Stimulated activated effector memory CD8-positive, alpha-beta T cell treated with anti-CD3 and anti-CD28 coated beads, Interleukin-12 subunit alpha, Interleukin-12 subunit beta, amount 100 ng/mL, for 72 hours (primary cell): ENCODE data around the gene CGB3.
A peak's percentile ranks its signal among the peaks of the same experiment; 100 is the strongest.
"Not testable (repeated sequence)": the region's sequence is repeated elsewhere in the genome, so short reads cannot be mapped to it uniquely, and the experiment has no call there.

Experiments used
- ATAC-seq: fragments of 150-1000 bp; cut with Tn5 transposase; 2 replicates; pipeline ENCODE4 v1.10.0; 2021
- DNase-seq, 2 donors: peaks; one replicate each; pipeline ENCODE4 v3.0.0; 2021 to 2022; ENCODE audit warnings: low spot score in 2 of 2
- H3K27ac Mint-ChIP-seq: one replicate; pipeline ENCODE4 v1.8.0; 2022; ENCODE audit warnings: mild to moderate bottlenecking, mixed read lengths
- H3K36me3 Mint-ChIP-seq: one replicate; pipeline ENCODE4 v1.8.0; 2022; ENCODE audit warnings: mild to moderate bottlenecking, mixed read lengths
- H3K4me1 Mint-ChIP-seq: one replicate; pipeline ENCODE4 v1.8.0; 2022; ENCODE audit warnings: mixed read lengths
- H3K4me3 Mint-ChIP-seq: one replicate; pipeline ENCODE4 v1.8.0; 2022; ENCODE audit warnings: mild to moderate bottlenecking, mixed read lengths
- H3K9me3 Mint-ChIP-seq: one replicate; pipeline ENCODE4 v1.8.0; 2022; ENCODE audit warnings: mixed read lengths

The CGB3 gene

GRCh38 chr19:49024233-49024632, at the start of gene CGB3:
Gene CGB3 (minus strand): TSS chr19:49024333. CDS start chr19:49023971, 362 bp downstream.
- not testable (repeated sequence) for H3K4me3 Mint-ChIP-seq, H3K36me3 Mint-ChIP-seq, H3K27ac Mint-ChIP-seq, ATAC-seq, DNase-seq, H3K9me3 Mint-ChIP-seq
- peaks cover 22% of the 10 kb centered on the region for H3K4me1 Mint-ChIP-seq

DNA sequence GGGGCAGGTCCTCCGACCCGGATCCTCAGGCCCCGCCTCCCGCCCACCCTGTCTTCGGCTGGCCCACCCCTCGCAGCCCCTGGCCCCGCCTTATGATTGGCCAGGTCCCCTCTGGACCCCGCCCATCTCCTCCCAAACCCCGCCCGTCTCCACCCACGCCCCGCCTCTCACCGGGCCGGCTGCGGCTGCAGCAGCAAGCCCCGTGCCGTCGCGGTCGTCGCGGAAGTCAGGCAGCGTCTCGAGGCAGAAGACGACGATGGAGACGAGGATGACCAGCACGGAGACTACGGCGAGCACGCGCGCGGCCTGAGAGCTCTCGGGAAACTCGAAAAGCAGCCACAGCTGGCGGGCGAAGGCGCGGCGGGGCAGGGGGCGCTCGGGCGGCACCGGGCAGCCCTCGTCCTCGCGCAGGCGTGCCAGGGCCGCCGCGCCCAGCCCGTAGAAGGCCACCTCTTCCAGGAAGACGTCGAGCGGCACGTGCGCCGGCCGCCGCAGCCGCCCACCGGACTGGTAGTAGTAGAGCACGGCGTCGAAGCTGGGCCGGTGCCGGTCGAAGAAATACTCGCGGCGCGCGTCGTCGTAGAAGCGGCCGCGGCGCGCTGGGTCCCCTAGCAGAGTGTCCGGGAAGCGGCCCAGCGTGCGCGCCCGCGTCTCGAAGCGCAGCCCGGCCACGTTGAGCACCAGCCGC, 47.9 kb upstream of the CGB3 start:
- H3K36me3 Mint-ChIP-seq, result no peaks in the 10 kb centered on the region
- DNase-seq, result no peak
- H3K4me1 Mint-ChIP-seq, result peaks cover 12% of the 10 kb centered on the region
- no peaks in the 10 kb centered on the region for H3K9me3 Mint-ChIP-seq
- H3K4me3 Mint-ChIP-seq, result no peak overlapping the region
- no peak overlapping the region for H3K27ac Mint-ChIP-seq
- ATAC-seq, result no peak

GRCh38 chr19:49070416-49070815, 46.3 kb upstream of the CGB3 start:
- no peaks in the 10 kb centered on the region for H3K9me3 Mint-ChIP-seq
- no peak overlapping the region for H3K27ac Mint-ChIP-seq
- no peaks in the 10 kb centered on the region for H3K36me3 Mint-ChIP-seq
- H3K4me3 Mint-ChIP-seq, result no peak overlapping the region
- ATAC-seq (no peak), DNase-seq (no peak)
- peaks cover 12% of the 10 kb centered on the region for H3K4me1 Mint-ChIP-seq

- H3K36me3 Mint-ChIP-seq, result no peaks in the 10 kb centered on the region
- DNase-seq, result no peak
- ATAC-seq, result no peak
- H3K27ac Mint-ChIP-seq, result no peak overlapping the region
- H3K9me3 Mint-ChIP-seq, result no peaks in the 10 kb centered on the region
- H3K4me1 Mint-ChIP-seq, result peaks cover 12% of the 10 kb centered on the region
- no peak overlapping the region for H3K4me3 Mint-ChIP-seq
Observed at GRCh38 chr19:49069026-49069425, 44.9 kb upstream of the CGB3 start.

- H3K4me1 Mint-ChIP-seq, result peaks cover under 1% of the 10 kb centered on the region
- no peak overlapping the region for H3K27ac Mint-ChIP-seq
- no peaks in the 10 kb centered on the region for H3K9me3 Mint-ChIP-seq
- no peaks in the 10 kb centered on the region for H3K36me3 Mint-ChIP-seq
- no peak overlapping the region for H3K4me3 Mint-ChIP-seq
- no peak for ATAC-seq
- no peak for DNase-seq
Observed at GRCh38 chr19:49067554-49067953, 43.4 kb upstream of the CGB3 start.

GRCh38 chr19:49065905-49066512, 41.9 kb upstream of the CGB3 start:
- Mint-ChIP-seq H3K4me1 (peaks cover under 1% of the 10 kb centered on the region), H3K36me3 (no peaks in the 10 kb centered on the region), H3K4me3 (no peak overlapping the region), H3K27ac (no peak overlapping the region), H3K9me3 (no peaks in the 10 kb centered on the region)
- DNase-seq (no peak), ATAC-seq (no peak)

- DNase-seq, result no peak
Observed at GRCh38 chr19:49064768-49065611, 40.9 kb upstream of the CGB3 start, which contains the start of gene NTF4. Gene NTF4 (minus strand): TSS chr19:49064818. CDS start chr19:49061997, 2,821 bp downstream.

GRCh38 chr19:49064029-49064629, 40.0 kb upstream of the CGB3 start:
- H3K4me1 Mint-ChIP-seq, result peaks cover 6% of the 10 kb centered on the region
- no peak overlapping the region for H3K27ac Mint-ChIP-seq
- DNase-seq (no peak), ATAC-seq (no peak)
- no peak overlapping the region for H3K4me3 Mint-ChIP-seq
- H3K9me3 Mint-ChIP-seq, result no peaks in the 10 kb centered on the region
- no peaks in the 10 kb centered on the region for H3K36me3 Mint-ChIP-seq

More at GRCh38 chr19:49064768-49065611, 40.9 kb upstream of the CGB3 start, which contains the start of gene NTF4:
- Mint-ChIP-seq H3K9me3 (no peaks in the 10 kb centered on the region), H3K4me3 (no peak within 1 kb of the TSS), H3K4me1 (peaks cover 6% of the 10 kb centered on the region), H3K27ac (no peak within 1 kb of the TSS), H3K36me3 (no peaks in the 10 kb centered on the region)
- no peak for ATAC-seq

DNA sequence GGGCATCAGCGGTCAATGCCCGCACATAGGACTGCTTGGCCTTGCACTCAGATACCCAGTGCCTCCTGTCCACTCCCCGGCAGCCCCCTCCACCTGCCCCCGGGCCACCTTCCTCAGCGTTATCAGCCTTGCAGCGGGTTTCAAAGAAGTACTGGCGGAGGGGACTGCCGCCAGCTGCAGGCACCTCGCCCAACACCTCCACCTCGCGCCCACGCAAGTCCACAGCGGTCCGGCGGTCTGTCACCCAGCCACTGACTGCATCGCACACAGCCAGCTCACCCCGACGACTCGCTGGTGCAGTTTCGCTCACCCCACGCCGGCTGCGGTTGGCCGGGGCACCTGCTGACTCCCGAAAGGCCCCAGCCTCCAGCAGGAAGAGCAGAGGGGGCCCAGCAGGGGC, 37.3 kb upstream of the CGB3 start:
- no peak for DNase-seq
- no peaks in the 10 kb centered on the region for H3K36me3 Mint-ChIP-seq
- H3K4me3 Mint-ChIP-seq, result no peak overlapping the region
- no peaks in the 10 kb centered on the region for H3K9me3 Mint-ChIP-seq
- peaks cover 30% of the 10 kb centered on the region for H3K4me1 Mint-ChIP-seq
- ATAC-seq, result peak; percentile 61
- H3K27ac Mint-ChIP-seq, result no peak overlapping the region

DNA sequence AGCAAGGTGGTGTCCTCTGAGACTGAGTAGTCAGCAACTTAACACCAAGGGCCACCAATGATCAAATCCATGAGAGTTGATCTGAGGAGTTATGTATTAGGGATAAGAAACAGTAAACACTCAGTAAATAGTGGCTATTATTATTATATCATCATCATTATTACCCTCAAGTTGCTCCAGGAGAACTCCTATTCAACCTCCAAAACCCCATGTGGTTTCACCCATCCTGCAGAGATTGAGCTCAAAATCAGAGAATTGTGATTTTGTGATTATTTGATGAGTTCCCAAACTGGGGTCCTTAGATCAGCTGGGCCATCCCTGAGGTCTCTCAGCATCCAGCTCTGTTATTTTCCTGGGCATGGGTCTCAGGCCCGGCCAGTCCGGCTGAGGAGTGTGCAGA, 36.9 kb upstream of the CGB3 start:
- no peak overlapping the region for H3K27ac Mint-ChIP-seq
- no peak overlapping the region for H3K4me3 Mint-ChIP-seq
- peaks cover 34% of the 10 kb centered on the region for H3K4me1 Mint-ChIP-seq
- DNase-seq (no peak), ATAC-seq (no peak)
- H3K36me3 Mint-ChIP-seq, result no peaks in the 10 kb centered on the region
- no peaks in the 10 kb centered on the region for H3K9me3 Mint-ChIP-seq

DNA sequence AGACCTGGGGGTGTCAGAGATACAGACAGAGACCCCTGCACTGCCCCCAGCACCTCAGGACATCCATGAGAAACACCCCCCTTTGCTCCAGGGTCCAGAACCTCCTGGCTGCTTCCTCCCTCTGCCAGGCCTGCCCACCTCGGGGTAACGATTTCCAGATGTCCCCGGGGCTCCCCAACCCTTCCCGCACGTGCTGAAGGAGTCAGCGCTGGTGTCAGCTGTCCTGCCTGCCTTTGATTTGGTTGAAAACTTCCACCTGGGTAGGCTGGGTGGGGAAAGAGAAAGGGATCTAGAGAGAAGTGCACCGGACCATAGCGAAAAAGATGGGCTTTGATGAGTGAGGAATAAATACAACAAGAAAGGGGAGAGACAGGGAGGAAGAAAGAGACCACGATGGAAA, 34.9 kb upstream of the CGB3 start:
- H3K4me1 Mint-ChIP-seq, result peaks cover 35% of the 10 kb centered on the region
- ATAC-seq (no peak), DNase-seq (no peak)
- no peak overlapping the region for H3K4me3 Mint-ChIP-seq
- H3K27ac Mint-ChIP-seq, result no peak overlapping the region
- H3K9me3 Mint-ChIP-seq, result no peaks in the 10 kb centered on the region
- H3K36me3 Mint-ChIP-seq, result no peaks in the 10 kb centered on the region

- no peak for ATAC-seq
- Mint-ChIP-seq H3K4me3 (peak overlapping the region; percentile 88), H3K9me3 (no peaks in the 10 kb centered on the region), H3K4me1 (peaks cover 35% of the 10 kb centered on the region), H3K36me3 (no peaks in the 10 kb centered on the region), H3K27ac (no peak overlapping the region)
- DNase-seq, result no peak
Observed at GRCh38 chr19:49058562-49058961, 34.4 kb upstream of the CGB3 start.

GRCh38 chr19:49057636-49058234, 33.6 kb upstream of the CGB3 start, which contains the start of gene CGB7:
Gene CGB7 (minus strand): TSS chr19:49057749. CDS start chr19:49055375, 2,374 bp downstream.
- peak within 1 kb of the TSS; percentile 74 for H3K27ac Mint-ChIP-seq
- H3K4me3 Mint-ChIP-seq, result peak within 1 kb of the TSS; percentile 88
- H3K36me3 Mint-ChIP-seq, result no peaks in the 10 kb centered on the region
- no peaks in the 10 kb centered on the region for H3K9me3 Mint-ChIP-seq
- DNase-seq (peak in 1 of 2 donors; percentile 40), ATAC-seq (peak; percentile 27)
- H3K4me1 Mint-ChIP-seq, result peaks cover 35% of the 10 kb centered on the region

- not testable (repeated sequence) for DNase-seq, H3K9me3 Mint-ChIP-seq, ATAC-seq, H3K36me3 Mint-ChIP-seq
- Mint-ChIP-seq H3K4me1 (peaks cover 35% of the 10 kb centered on the region), H3K4me3 (peak overlapping the region; percentile 88), H3K27ac (peak overlapping the region; percentile 74)
Observed at GRCh38 chr19:49056902-49057596, 32.9 kb upstream of the CGB3 start.
